Vagina (tissue), 2 donors: ENCODE results near the gene FAM200A. TPM values are rescaled to one million over a fixed set of nuclear protein-coding genes. Genes with fewer than 3 reads are reported as not detected.

Experiments used
- DNase-seq, 2 donors: peaks; one replicate each; pipeline ENCODE4 v3.0.0-alpha.2; 2017; ENCODE audit errors: extremely low spot score in 2 of 2
- H3K27ac ChIP-seq: fragments of 200-600 bp; sonication (generic); one replicate; pipeline ENCODE4 v1.5.1; 2019
- H3K27me3 ChIP-seq: fragments of 200-600 bp; sonication (generic); one replicate; pipeline ENCODE4 v1.5.1; 2019
- H3K36me3 ChIP-seq, 2 donors: fragments of 200-600 bp; sonication (generic); one replicate each; pipeline ENCODE4 v1.5.1; 2017 to 2019
- H3K4me1 ChIP-seq: fragments of 200-600 bp; sonication (generic); one replicate; pipeline ENCODE4 v1.5.1; 2019
- H3K4me3 ChIP-seq, 2 donors: fragments of 200-600 bp; sonication (generic); 1 replicate in 1 of 2; 2 replicates in 1 of 2; pipeline ENCODE4 v1.5.1; 2016 to 2019
- H3K9me3 ChIP-seq: fragments of 200-600 bp; sonication (generic); one replicate; pipeline ENCODE4 v1.5.1; 2019
- CTCF ChIP-seq, 3 experiments: fragments of 450-650 bp in 2 of 3; fragments of 200-600 bp in 1 of 3; sonication (generic) in 1 of 3; IDR thresholded peaks; one replicate each; pipeline ENCODE4 v1.5.1; 2017 to 2019; ENCODE audit warnings: antibody characterized with exemption in 3 of 3, mild to moderate bottlenecking in 2 of 3, moderate library complexity in 2 of 3
- POLR2A ChIP-seq, 2 donors: fragments of 450-650 bp; IDR thresholded peaks; one replicate each; pipeline ENCODE4 v1.6.1; 2017; ENCODE audit warnings: antibody characterized with exemption in 2 of 2, mild to moderate bottlenecking in 2 of 2, moderate library complexity in 2 of 2
- POLR2AphosphoS5 ChIP-seq, 2 donors: sonication (generic); formaldehyde crosslinking; IDR thresholded peaks; one replicate each; pipeline ENCODE4 v1.9.0; 2017; ENCODE audit warnings: antibody characterized with exemption in 2 of 2, mild to moderate bottlenecking in 2 of 2, low read depth in 1 of 2; ENCODE audit not compliant: insufficient read depth in 1 of 2
- intact Hi-C: fragments of 100-400 bp; cut with DNase I; formaldehyde crosslinking; loops from one replicate; pipeline ENCODE4 v1.15.1; 2023
- total RNA-seq: library from RNA; depleted of rRNA; stranded (reverse); fragments of >200 nt; gene quantifications from one replicate; pipeline ENCODE4 v1.2.3, GENCODE V29; 2016

The FAM200A gene
- total RNA-seq, 1 donor from 2014 or later, result 3.4 TPM

- intact Hi-C loops, result no loop called here
- DNase-seq, result no peak
These were observed 11.4 kb downstream of the FAM200A start for GRCh38 chr7:99540542-99540941.

GRCh38 chr7:99539213-99539811, 12.6 kb downstream of the FAM200A start:
- no peak overlapping the region for H3K27ac ChIP-seq
- no peaks in the 10 kb centered on the region for H3K4me1 ChIP-seq
- TF ChIP-seq POLR2A (IDR thresholded peaks at IDR 0.05) (no peak), CTCF (IDR thresholded peaks at IDR 0.05) (no peak), POLR2AphosphoS5 (IDR thresholded peaks at IDR 0.05; ENCODE audit: insufficient read depth in 1 of 2, low read depth in 1 of 2) (no peak)
- no peaks in the 10 kb centered on the region for H3K36me3 ChIP-seq
- H3K27me3 ChIP-seq, result no peaks in the 10 kb centered on the region
- no peak overlapping the region for H3K4me3 ChIP-seq
- intact Hi-C loops, result no loop called here
- DNase-seq, result no peak
- no peaks in the 10 kb centered on the region for H3K9me3 ChIP-seq

More at GRCh38 chr7:99540542-99540941, 11.4 kb downstream of the FAM200A start:
- Histone ChIP-seq H3K27me3 (no peaks in the 10 kb centered on the region), H3K36me3 (no peaks in the 10 kb centered on the region), H3K9me3 (no peaks in the 10 kb centered on the region), H3K4me1 (no peaks in the 10 kb centered on the region), H3K4me3 (no peak overlapping the region), H3K27ac (no peak overlapping the region)
- TF ChIP-seq POLR2A (IDR thresholded peaks at IDR 0.05) (no peak), POLR2AphosphoS5 (IDR thresholded peaks at IDR 0.05; ENCODE audit: insufficient read depth in 1 of 2, low read depth in 1 of 2) (no peak), CTCF (IDR thresholded peaks at IDR 0.05) (no peak)

GRCh38 chr7:99535667-99536066, 16.2 kb downstream of the FAM200A start:
- no peak for TF ChIP-seq CTCF (IDR thresholded peaks at IDR 0.05)
- no peak for TF ChIP-seq POLR2AphosphoS5 (IDR thresholded peaks at IDR 0.05; ENCODE audit: insufficient read depth in 1 of 2, low read depth in 1 of 2)
- no peak for TF ChIP-seq POLR2A (IDR thresholded peaks at IDR 0.05)
- intact Hi-C loops, result no loop called here
- peaks cover 25% of the 10 kb centered on the region for H3K9me3 ChIP-seq
- no peaks in the 10 kb centered on the region for H3K27me3 ChIP-seq
- H3K27ac ChIP-seq, result no peak overlapping the region
- no peak overlapping the region for H3K4me3 ChIP-seq
- DNase-seq, result no peak
- H3K36me3 ChIP-seq, result peaks cover 6 to 22% of the 10 kb centered on the region in 2 donors
- H3K4me1 ChIP-seq, result no peaks in the 10 kb centered on the region

- Histone ChIP-seq H3K36me3 (peaks cover 6 to 64% of the 10 kb centered on the region in 2 donors), H3K9me3 (peaks cover 31% of the 10 kb centered on the region)
- intact Hi-C loops, result no loop called here
These were observed 20.6 kb downstream of the FAM200A start for GRCh38 chr7:99531354-99531765.

GRCh38 chr7:99525713-99526440, 26.0 kb downstream of the FAM200A start:
- DNase-seq, result no peak
- H3K36me3 ChIP-seq, result peaks cover 0 to 54% of the 10 kb centered on the region in 2 donors
- intact Hi-C loops, result no loop called here

More at GRCh38 chr7:99531354-99531765, 20.6 kb downstream of the FAM200A start:
- DNase-seq, result no peak
- H3K27me3 ChIP-seq, result no peaks in the 10 kb centered on the region
- no peak for TF ChIP-seq POLR2A (IDR thresholded peaks at IDR 0.05)
- H3K4me3 ChIP-seq, result peak overlapping the region in 1 of 2 donors; percentile 1
- no peaks in the 10 kb centered on the region for H3K4me1 ChIP-seq
- no peak overlapping the region for H3K27ac ChIP-seq

More at GRCh38 chr7:99525713-99526440, 26.0 kb downstream of the FAM200A start:
- Histone ChIP-seq H3K27ac (no peak overlapping the region), H3K4me3 (no peak overlapping the region), H3K27me3 (no peaks in the 10 kb centered on the region), H3K4me1 (no peaks in the 10 kb centered on the region), H3K9me3 (peaks cover 8% of the 10 kb centered on the region)
- no peak for TF ChIP-seq CTCF (IDR thresholded peaks at IDR 0.05)
- TF ChIP-seq POLR2A (IDR thresholded peaks at IDR 0.05), result no peak
- TF ChIP-seq POLR2AphosphoS5 (IDR thresholded peaks at IDR 0.05; ENCODE audit: insufficient read depth in 1 of 2, low read depth in 1 of 2), result no peak
